ENCODE results near the gene ZBTB9.

Gene ZBTB9

GRCh38 chr6:33417903-33418689 is 36.3 kb upstream of the ZBTB9 start, which contains the start of gene CUTA:
CUTA (minus strand) TSS chr6:33418107; CDS start chr6:33418000, 107 bp downstream.
- H3K4me3 ChIP-seq (ENCODE audit: low read depth, low read length) = peak within 1 kb of the TSS; percentile 91
- DNase-seq (ENCODE audit: low read depth) = peak; percentile 99

- peak overlapping the region; percentile 37 for H3K4me3 ChIP-seq (ENCODE audit: low read depth, low read length)
- no peak for DNase-seq (ENCODE audit: low read depth)
Observed at GRCh38 chr6:33418690-33419291, 35.6 kb upstream of the ZBTB9 start.

- no peak for DNase-seq (ENCODE audit: low read depth)
- peak within 1 kb of the TSS; percentile 55 for H3K4me3 ChIP-seq (ENCODE audit: low read depth, low read length)
Observed at GRCh38 chr6:33419580-33420490, 34.5 kb upstream of the ZBTB9 start, which contains the start of gene SYNGAP1. SYNGAP1 (plus strand) TSS chr6:33420065; CDS start chr6:33420265, 200 bp downstream.

- H3K4me3 ChIP-seq (ENCODE audit: low read depth, low read length) = peak overlapping the region; percentile 55
- no peak for DNase-seq (ENCODE audit: low read depth)
Observed at GRCh38 chr6:33420491-33421343, 33.7 kb upstream of the ZBTB9 start.

- no peak overlapping the region for H3K4me3 ChIP-seq (ENCODE audit: low read depth, low read length)
- DNase-seq (ENCODE audit: low read depth) = no peak
Observed at GRCh38 chr6:33421344-33421643, 33.1 kb upstream of the ZBTB9 start.

GRCh38 chr6:33423777-33424176 is 30.6 kb upstream of the ZBTB9 start:
- H3K4me3 ChIP-seq (ENCODE audit: low read depth, low read length) = no peak overlapping the region
- no peak for DNase-seq (ENCODE audit: low read depth)

GRCh38 chr6:33424855-33425667 is 29.3 kb upstream of the ZBTB9 start:
- no peak for DNase-seq (ENCODE audit: low read depth)
- H3K4me3 ChIP-seq (ENCODE audit: low read depth, low read length) = peak overlapping the region; percentile 59

- H3K4me3 ChIP-seq (ENCODE audit: low read depth, low read length) = peak overlapping the region; percentile 59
- DNase-seq (ENCODE audit: low read depth) = peak; percentile 51
Observed at GRCh38 chr6:33425668-33426577, 28.5 kb upstream of the ZBTB9 start.

- peak overlapping the region; percentile 63 for H3K4me3 ChIP-seq (ENCODE audit: low read depth, low read length)
- no peak for DNase-seq (ENCODE audit: low read depth)
Observed at GRCh38 chr6:33426590-33427511, 27.5 kb upstream of the ZBTB9 start.

GRCh38 chr6:33427585-33428223 is 26.7 kb upstream of the ZBTB9 start:
- no peak for DNase-seq (ENCODE audit: low read depth)
- peak overlapping the region; percentile 63 for H3K4me3 ChIP-seq (ENCODE audit: low read depth, low read length)

- peak overlapping the region; percentile 63 for H3K4me3 ChIP-seq (ENCODE audit: low read depth, low read length)
- DNase-seq (ENCODE audit: low read depth) = no peak
Observed at GRCh38 chr6:33428224-33428965, 26.0 kb upstream of the ZBTB9 start.

- no peak for DNase-seq (ENCODE audit: low read depth)
- peak overlapping the region; percentile 63 for H3K4me3 ChIP-seq (ENCODE audit: low read depth, low read length)
Observed at GRCh38 chr6:33428966-33429749, 25.2 kb upstream of the ZBTB9 start.

- H3K4me3 ChIP-seq (ENCODE audit: low read depth, low read length) = no peak overlapping the region
- no peak for DNase-seq (ENCODE audit: low read depth)
Observed at GRCh38 chr6:33429750-33430052, 24.7 kb upstream of the ZBTB9 start.

GRCh38 chr6:33430334-33430733 is 24.0 kb upstream of the ZBTB9 start:
- no peak for DNase-seq (ENCODE audit: low read depth)
- H3K4me3 ChIP-seq (ENCODE audit: low read depth, low read length) = no peak overlapping the region

All from skeletal muscle cell (primary cell).